Stimulated activated naive B cell treated with anti-CD40 and anti-IgM and Interleukin-4, amounts not matched to agents 10 μg/mL and 1 μg/mL and 100 μg/mL, for 72 hours (primary cell): ENCODE data around the gene PPP4R4.

ENCODE experiments used
- ATAC-seq, 2 donors: fragments of 150-1000 bp; cut with Tn5 transposase; replicated peaks; 2 replicates each; pipeline ENCODE4 v1.10.0; 2021; ENCODE audit warnings: moderate library complexity in 1 of 2
- DNase-seq: peaks from one replicate; pipeline ENCODE4 v3.0.0; 2021
- H3K27ac Mint-ChIP-seq: one replicate; pipeline ENCODE4 v1.8.0; 2022; ENCODE audit warnings: mild to moderate bottlenecking, mixed read lengths
- H3K27me3 Mint-ChIP-seq, 2 donors: one replicate each; pipeline ENCODE4 v1.8.0; 2022; ENCODE audit warnings: mixed read lengths in 2 of 2
- H3K36me3 Mint-ChIP-seq, 2 donors: one replicate each; pipeline ENCODE4 v1.8.0; 2022; ENCODE audit warnings: mixed read lengths in 2 of 2, mild to moderate bottlenecking in 1 of 2
- H3K4me1 Mint-ChIP-seq, 2 donors: one replicate each; pipeline ENCODE4 v1.8.0; 2022; ENCODE audit warnings: mixed read lengths in 2 of 2, mild to moderate bottlenecking in 1 of 2
- H3K4me3 Mint-ChIP-seq, 2 donors: one replicate each; pipeline ENCODE4 v1.8.0; 2022; ENCODE audit warnings: mild to moderate bottlenecking in 2 of 2, mixed read lengths in 2 of 2, moderate library complexity in 1 of 2
- H3K9me3 Mint-ChIP-seq, 2 donors: one replicate each; pipeline ENCODE4 v1.8.0; 2022; ENCODE audit warnings: mixed read lengths in 2 of 2, mild to moderate bottlenecking in 1 of 2

PPP4R4 gene

DNA sequence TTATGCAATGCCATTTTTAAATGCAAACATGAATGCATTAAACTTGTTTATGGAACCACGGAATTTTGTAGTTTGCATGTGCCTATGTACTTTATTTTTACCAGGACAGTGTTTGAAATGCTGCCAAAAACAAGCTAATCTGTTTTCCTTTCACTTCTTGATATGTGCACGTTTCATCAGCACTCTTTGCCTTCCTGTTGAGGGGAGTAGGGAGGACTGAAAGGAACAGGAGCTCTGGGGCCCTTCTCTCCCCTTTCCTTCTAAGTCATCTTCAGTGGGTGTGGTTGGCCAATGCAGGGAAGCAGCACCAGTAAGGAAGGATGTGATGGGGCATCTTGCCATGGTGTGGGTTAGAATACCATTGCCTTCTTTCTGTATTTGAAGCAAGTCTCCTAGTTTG lies 12.1 kb upstream of the PPP4R4 start:
- DNase-seq: no peak
- H3K27ac Mint-ChIP-seq: no peak overlapping the region
- H3K4me3 Mint-ChIP-seq: no peak overlapping the region
- H3K27me3 Mint-ChIP-seq: peaks cover 20 to 29% of the 10 kb centered on the region in 2 donors
- H3K4me1 Mint-ChIP-seq: no peaks in the 10 kb centered on the region
- no peaks in the 10 kb centered on the region for H3K9me3 Mint-ChIP-seq
- no peak for ATAC-seq
- H3K36me3 Mint-ChIP-seq: no peaks in the 10 kb centered on the region

DNA sequence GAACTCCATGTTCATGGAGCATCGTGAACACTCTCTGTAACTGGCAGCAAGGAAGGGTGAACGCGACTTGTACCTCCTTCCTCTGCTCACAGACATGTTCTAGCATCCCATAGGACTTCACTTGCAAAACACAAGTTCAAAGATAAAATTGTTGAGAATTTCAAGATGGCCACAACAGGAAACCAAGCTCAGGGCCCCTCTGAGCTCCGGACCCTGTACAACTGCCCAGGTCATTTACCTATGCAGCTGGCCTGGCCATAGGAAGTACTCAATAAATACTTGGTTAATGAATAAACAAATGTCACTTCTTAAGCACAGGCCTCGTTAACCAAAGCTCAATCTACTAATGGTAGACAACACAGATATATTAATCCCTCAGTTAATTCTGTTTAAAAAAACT lies 11.7 kb upstream of the PPP4R4 start:
- Mint-ChIP-seq H3K4me3 (no peak overlapping the region), H3K9me3 (no peaks in the 10 kb centered on the region), H3K36me3 (no peaks in the 10 kb centered on the region), H3K27ac (no peak overlapping the region), H3K4me1 (no peaks in the 10 kb centered on the region), H3K27me3 (peaks cover 18 to 30% of the 10 kb centered on the region in 2 donors)
- DNase-seq: no peak
- no peak for ATAC-seq

DNA sequence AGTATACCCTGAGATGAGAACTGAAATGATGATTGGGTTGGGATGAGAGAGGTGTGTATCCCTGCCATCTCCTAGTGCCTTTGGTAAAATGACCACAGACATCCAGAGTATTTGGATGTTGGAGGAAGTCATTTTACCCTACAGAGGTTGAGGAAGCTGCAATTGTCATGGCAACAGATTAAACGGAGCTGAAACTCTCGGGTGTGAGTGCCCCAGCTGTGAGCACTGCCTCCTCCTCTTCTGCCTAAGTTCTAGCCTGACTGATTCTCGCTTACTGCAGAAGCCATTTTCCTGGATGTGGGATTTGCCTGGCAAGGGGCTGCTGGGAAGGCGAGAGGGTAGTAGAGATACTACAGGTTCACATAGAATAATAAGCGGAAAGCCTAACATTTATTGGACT lies 10.3 kb upstream of the PPP4R4 start:
- Mint-ChIP-seq H3K4me1 (no peaks in the 10 kb centered on the region), H3K27me3 (peaks cover 14 to 30% of the 10 kb centered on the region in 2 donors), H3K4me3 (no peak overlapping the region), H3K36me3 (no peaks in the 10 kb centered on the region), H3K9me3 (no peaks in the 10 kb centered on the region), H3K27ac (no peak overlapping the region)
- no peak for DNase-seq
- no peak for ATAC-seq

DNA sequence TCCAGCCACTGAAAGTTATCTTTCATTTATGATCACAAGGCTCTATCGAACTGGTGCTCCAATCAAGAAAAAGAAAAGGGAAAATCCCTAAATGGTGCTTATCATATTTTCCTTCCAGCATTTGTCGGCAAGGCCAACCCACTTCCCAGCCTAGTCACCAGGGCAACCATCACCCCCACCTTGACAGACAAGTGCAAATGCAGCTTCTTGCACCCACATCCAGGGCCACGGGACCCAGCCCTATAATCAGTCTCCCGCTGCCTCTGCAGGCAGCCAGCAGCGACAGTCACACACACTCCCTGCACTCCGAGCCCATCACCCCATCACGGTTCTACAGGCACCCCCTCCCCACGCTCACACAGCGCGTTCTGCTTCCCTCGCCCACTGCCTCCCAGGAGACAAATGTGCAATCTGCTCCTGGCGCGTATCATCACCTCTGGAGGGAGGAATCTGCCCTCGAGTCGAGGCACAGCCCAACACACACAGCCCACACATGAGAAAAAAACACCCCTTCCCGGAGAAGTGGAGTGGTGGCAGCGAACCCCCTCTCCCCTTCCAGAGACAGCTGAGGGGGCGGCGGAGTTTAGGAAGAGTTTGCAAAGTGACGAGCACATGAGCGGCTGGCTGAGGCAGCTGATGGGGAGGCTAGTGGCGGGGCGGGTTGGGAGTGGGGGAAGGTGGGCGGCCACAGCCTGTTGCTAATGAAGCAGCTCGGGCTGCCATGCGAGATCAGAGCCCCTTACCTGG lies 9.3 kb upstream of the PPP4R4 start:
- Mint-ChIP-seq H3K27ac (no peak overlapping the region), H3K36me3 (no peaks in the 10 kb centered on the region), H3K4me1 (no peaks in the 10 kb centered on the region), H3K27me3 (peaks cover 14 to 26% of the 10 kb centered on the region in 2 donors), H3K4me3 (no peak overlapping the region), H3K9me3 (no peaks in the 10 kb centered on the region)
- DNase-seq (no peak), ATAC-seq (no peak)

DNA sequence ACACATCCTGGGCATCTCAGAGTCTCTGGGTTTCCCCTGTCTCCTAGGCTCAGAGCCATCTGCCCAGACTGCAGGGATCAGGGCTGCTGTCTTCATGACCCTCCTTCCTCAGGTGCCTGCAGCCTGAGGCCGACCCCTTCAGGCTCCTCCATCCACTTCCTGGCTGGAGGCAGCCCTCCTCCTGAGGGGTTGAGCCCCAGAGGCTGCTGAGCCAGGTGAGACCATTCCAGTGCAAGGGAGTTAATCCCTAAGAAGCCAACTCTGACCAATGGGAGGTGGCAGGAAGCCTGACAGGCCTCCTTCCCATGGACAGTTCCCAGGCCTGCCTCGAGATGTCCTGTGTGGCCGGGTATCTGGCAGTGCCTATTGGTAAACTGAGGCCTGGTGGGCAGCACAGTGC lies 8.4 kb upstream of the PPP4R4 start:
- H3K27ac Mint-ChIP-seq: no peak overlapping the region
- no peaks in the 10 kb centered on the region for H3K4me1 Mint-ChIP-seq

DNA sequence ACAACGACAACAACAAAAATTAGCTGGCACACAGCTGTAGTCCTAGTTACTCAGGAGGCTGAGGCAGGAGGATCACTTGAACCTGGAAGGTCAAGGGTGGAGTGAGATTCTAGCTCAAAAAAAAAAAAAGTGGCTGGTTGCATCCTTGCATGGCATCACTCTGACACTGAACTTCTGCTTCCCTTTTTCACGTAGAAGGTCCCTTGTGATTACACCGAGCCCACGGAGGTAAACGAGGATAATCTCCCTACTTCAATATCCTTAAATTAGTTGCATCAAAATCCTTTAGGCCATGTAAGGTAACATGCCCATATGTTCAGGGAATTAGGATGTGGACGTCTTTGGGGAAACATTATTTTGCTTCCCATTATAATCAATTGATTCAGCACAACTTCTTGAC lies 4.0 kb upstream of the PPP4R4 start:
- no peak overlapping the region for H3K27ac Mint-ChIP-seq
- peaks cover 5 to 12% of the 10 kb centered on the region in 2 donors for H3K4me1 Mint-ChIP-seq
- no peak for ATAC-seq
- no peaks in the 10 kb centered on the region for H3K36me3 Mint-ChIP-seq
- H3K27me3 Mint-ChIP-seq: peaks cover 35 to 39% of the 10 kb centered on the region in 2 donors
- H3K9me3 Mint-ChIP-seq: no peaks in the 10 kb centered on the region
- DNase-seq: no peak
- no peak overlapping the region for H3K4me3 Mint-ChIP-seq

More for the DNA sequence above, 8.4 kb upstream of the PPP4R4 start:
- DNase-seq: no peak
- ATAC-seq: no peak
- no peak overlapping the region for H3K4me3 Mint-ChIP-seq
- H3K27me3 Mint-ChIP-seq: peaks cover 14 to 29% of the 10 kb centered on the region in 2 donors
- H3K36me3 Mint-ChIP-seq: no peaks in the 10 kb centered on the region
- H3K9me3 Mint-ChIP-seq: no peaks in the 10 kb centered on the region

DNA sequence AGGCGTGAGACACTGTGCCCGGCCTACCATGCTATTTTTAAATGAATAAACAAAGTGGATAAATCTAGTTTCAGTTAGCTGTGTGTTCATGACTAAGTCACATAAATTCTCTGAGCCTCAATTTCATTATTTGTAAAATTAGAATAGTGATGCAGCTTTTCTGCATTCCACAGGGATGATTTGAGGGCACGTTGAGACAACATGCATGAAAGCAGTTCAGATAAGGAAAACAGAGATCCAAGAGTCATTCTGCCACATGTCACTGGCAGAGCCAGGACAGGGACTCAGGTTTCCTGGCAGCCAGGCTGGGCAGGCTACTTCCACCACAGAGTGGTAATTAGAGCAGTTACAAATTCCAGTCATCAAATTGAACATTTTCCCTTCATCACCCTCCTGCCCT lies 2.9 kb upstream of the PPP4R4 start:
- Mint-ChIP-seq H3K36me3 (no peaks in the 10 kb centered on the region), H3K4me1 (peaks cover 9 to 19% of the 10 kb centered on the region in 2 donors), H3K27ac (no peak overlapping the region), H3K9me3 (no peaks in the 10 kb centered on the region), H3K27me3 (peaks cover 41 to 48% of the 10 kb centered on the region in 2 donors), H3K4me3 (no peak overlapping the region)
- ATAC-seq (no peak), DNase-seq (no peak)

DNA sequence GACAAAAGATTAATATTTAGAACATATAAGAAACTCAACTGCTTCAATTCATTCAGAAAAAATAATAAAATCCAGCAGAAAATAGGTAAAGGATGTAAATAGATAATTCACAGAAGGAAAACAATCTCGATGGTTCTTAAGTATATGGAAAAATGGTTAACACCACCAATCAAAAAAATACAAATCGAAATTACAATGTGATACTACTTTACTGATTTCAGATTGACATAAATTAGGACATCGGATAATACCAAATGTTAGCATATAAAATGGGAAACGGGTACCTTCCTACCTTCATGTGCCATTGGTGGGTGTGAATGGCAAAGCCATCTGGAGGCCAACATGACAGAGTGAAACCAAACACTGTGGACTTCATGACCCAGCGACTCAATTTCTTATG lies 1.6 kb upstream of the PPP4R4 start:
- Mint-ChIP-seq H3K9me3 (no peaks in the 10 kb centered on the region), H3K27me3 (peaks cover 43 to 46% of the 10 kb centered on the region in 2 donors), H3K36me3 (no peaks in the 10 kb centered on the region), H3K4me1 (peaks cover 9 to 19% of the 10 kb centered on the region in 2 donors), H3K4me3 (no peak overlapping the region), H3K27ac (no peak overlapping the region)
- no peak for DNase-seq
- no peak for ATAC-seq

DNA sequence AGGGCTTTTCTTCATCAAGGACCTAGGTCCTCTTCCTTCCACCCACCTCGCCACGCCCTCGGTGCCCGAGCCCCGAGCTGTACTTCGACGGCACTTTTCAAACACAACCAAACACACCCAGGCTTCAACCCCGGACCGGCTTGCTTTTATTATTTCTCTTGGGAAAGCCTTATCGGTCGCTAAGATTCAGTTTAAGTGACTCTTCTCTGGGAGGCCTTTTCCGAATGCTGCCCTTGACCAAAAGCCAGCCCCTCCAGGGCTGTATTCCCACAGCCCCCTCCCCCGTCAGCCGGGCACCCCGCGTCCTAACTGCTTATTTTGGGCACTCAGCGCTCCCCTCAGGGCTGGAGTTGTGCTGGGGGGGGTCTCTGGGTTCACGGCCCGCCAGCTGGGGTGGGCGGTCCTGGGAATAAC lies 644 bp upstream of the PPP4R4 start:
- DNase-seq: no peak

DNA sequence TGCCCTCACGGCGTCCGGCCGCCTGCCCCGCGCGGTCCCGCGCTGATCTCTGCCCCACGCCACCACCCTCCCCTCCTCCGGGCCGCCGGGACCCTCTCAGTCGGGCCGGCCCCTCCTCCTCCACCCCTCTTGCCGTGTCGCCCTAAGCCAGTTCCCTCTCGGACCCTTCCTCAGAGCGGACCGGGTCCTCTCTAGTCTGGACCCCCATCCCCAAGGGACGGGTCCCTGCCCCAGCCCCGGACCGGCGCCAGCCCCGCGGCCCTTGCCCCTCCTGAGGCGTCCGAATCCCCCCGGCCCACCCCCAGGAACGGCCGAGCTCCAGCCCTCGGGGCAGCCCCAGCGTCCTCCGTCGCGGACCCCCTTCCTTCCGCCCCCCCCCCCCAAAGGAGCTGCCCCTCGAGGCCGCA lies 485 bp downstream of the PPP4R4 start:
- Mint-ChIP-seq H3K27me3 (peaks cover 55 to 56% of the 10 kb centered on the region in 2 donors), H3K27ac (no peak overlapping the region), H3K4me3 (peak overlapping the region; percentile 64 to 81), H3K9me3 (no peaks in the 10 kb centered on the region), H3K4me1 (peaks cover 9 to 19% of the 10 kb centered on the region in 2 donors), H3K36me3 (no peaks in the 10 kb centered on the region)
- ATAC-seq (no peak), DNase-seq (no peak)

More for the DNA sequence above, 644 bp upstream of the PPP4R4 start:
- Mint-ChIP-seq H3K4me1 (peaks cover 9 to 19% of the 10 kb centered on the region in 2 donors), H3K27me3 (peaks cover 46 to 48% of the 10 kb centered on the region in 2 donors), H3K36me3 (no peaks in the 10 kb centered on the region), H3K27ac (no peak overlapping the region), H3K4me3 (peak overlapping the region; percentile 73 to 81), H3K9me3 (no peaks in the 10 kb centered on the region)
- no peak for ATAC-seq

DNA sequence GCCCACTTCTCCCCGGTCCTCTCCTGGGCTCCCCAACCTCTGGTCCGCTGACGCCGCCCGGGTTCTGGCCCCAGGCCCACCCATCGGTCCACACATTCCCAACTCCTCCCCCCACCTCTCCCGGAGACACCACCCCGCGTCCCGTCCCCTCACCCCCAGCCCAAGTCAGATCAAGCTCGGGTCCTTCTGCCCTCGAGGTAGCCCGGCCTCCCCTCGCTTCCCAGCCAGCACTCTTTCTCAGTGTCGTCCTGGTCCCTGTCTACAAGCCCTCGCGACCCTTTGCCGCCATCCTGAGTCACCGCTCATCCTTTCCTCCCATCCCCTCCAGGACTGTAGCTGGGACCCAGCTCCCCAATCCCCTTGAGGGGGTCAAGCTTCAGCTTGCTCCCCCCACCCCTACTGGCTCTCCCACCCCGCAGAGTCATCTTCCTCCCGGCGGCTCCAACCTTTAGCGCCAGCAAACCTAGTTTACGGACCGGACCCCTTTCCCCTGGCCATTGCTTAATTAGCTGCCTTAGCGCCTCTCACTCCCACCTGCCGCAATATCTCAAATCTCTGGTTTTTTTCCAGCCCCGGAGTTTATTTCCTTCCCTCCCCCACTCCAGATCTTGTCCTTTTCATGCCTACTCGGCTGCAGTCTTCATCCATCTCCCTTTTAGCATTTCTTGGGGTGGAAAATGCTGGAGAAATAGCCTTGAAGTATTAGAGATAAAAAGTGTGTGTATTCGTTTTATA lies 1.1 kb downstream of the PPP4R4 start:
- peak overlapping the region; percentile 82 for H3K27ac Mint-ChIP-seq
- no peak for DNase-seq
- no peak for ATAC-seq
- peaks cover 9 to 20% of the 10 kb centered on the region in 2 donors for H3K4me1 Mint-ChIP-seq
- H3K27me3 Mint-ChIP-seq: peaks cover 55% of the 10 kb centered on the region in 2 donors
- H3K36me3 Mint-ChIP-seq: no peaks in the 10 kb centered on the region
- H3K9me3 Mint-ChIP-seq: no peaks in the 10 kb centered on the region
- peak overlapping the region; percentile 80 to 81 for H3K4me3 Mint-ChIP-seq

DNA sequence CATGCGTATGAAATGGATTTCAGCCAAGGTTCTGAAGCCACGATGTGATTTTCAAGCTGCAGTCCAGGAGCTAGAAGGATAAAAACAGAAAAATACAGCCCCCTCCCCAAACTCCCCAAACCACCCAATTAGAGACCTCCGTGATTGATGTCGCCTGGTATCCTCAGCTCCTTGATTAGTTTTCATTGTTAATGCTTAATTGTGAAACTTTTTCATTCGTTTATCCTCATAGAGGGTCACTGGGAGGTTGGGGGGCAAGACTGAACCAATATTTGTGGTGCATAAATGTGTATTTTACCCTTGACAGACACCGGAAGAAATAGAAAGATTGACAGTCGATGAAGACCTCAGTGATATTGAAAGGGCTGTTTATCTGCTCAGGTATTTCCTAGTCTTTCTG lies 1.6 kb downstream of the PPP4R4 start:
- Mint-ChIP-seq H3K4me3 (peak overlapping the region; percentile 80 to 81), H3K27me3 (peaks cover 55 to 58% of the 10 kb centered on the region in 2 donors), H3K4me1 (peaks cover 10 to 26% of the 10 kb centered on the region in 2 donors), H3K9me3 (no peaks in the 10 kb centered on the region), H3K36me3 (no peaks in the 10 kb centered on the region), H3K27ac (no peak overlapping the region)
- no peak for DNase-seq
- ATAC-seq: no peak

DNA sequence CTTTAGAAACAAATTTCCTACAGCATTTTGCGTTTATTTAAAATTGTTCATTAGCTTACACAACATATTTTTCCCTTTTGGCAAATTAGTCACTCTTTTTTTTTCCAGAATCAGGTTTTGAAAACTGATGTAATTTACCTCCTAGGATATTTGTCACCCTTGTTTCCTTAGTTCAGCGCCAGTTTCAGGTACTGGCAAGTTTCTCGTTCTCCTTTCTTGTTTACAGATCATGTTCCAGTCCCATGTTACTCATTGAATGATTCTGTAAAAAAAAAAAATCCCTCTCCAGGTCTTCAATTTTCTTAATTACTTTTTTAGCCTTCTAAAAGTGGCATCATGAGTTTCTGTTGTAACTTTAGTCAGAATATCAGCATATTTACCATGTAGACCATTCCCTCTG lies 2.7 kb downstream of the PPP4R4 start:
- no peaks in the 10 kb centered on the region for H3K9me3 Mint-ChIP-seq
- no peak overlapping the region for H3K27ac Mint-ChIP-seq

DNA sequence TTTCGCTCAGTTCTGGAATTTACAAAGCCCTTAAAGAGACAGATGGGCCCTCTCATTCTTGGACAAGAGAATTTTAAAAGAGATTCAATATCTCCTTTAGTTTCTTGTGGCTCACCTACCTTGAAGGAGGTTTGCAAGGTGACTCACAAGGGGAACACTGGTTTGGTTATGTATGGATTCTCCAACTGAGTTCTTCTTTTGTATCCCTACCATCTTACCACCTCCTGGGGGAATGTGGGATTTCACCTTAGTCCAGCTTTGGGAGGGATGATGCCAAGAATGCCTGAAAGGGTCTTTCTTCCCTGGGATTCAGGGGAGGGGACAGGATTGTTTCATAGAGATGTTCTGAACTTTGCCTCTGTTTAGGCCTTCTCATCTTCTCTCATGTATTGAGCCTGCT lies 3.7 kb downstream of the PPP4R4 start:
- peaks cover 44 to 52% of the 10 kb centered on the region in 2 donors for H3K27me3 Mint-ChIP-seq
- no peaks in the 10 kb centered on the region for H3K9me3 Mint-ChIP-seq
- no peak overlapping the region for H3K27ac Mint-ChIP-seq
- H3K4me3 Mint-ChIP-seq: no peak overlapping the region
- H3K36me3 Mint-ChIP-seq: no peaks in the 10 kb centered on the region
- H3K4me1 Mint-ChIP-seq: peaks cover 13 to 32% of the 10 kb centered on the region in 2 donors
- no peak for ATAC-seq
- no peak for DNase-seq

More for the DNA sequence above, 2.7 kb downstream of the PPP4R4 start:
- H3K36me3 Mint-ChIP-seq: no peaks in the 10 kb centered on the region
- peaks cover 13 to 32% of the 10 kb centered on the region in 2 donors for H3K4me1 Mint-ChIP-seq
- DNase-seq (no peak), ATAC-seq (no peak)
- H3K4me3 Mint-ChIP-seq: no peak overlapping the region
- peaks cover 49 to 57% of the 10 kb centered on the region in 2 donors for H3K27me3 Mint-ChIP-seq

DNA sequence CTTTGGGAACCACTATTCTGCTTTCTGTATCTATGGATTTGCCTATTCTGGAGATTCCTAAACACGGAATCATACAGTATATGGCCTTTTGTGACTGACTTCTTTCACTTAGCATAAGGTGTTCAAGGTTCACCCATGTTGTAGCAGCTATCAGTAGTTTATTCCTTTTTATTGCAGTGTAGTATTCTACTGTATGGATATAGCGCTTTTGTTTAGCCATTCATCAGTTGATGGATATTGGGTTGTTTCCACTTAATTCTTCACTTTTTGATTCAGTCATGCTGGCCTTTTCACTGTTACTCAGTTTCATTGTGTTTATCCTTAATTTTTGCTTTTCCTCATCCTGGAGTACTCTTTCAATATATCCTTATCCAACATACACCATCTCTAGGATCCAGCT lies 5.1 kb downstream of the PPP4R4 start:
- H3K27me3 Mint-ChIP-seq: peaks cover 39 to 45% of the 10 kb centered on the region in 2 donors
- H3K9me3 Mint-ChIP-seq: no peaks in the 10 kb centered on the region
- DNase-seq (no peak), ATAC-seq (no peak)
- no peaks in the 10 kb centered on the region for H3K36me3 Mint-ChIP-seq
- no peak overlapping the region for H3K4me3 Mint-ChIP-seq
- H3K27ac Mint-ChIP-seq: no peak overlapping the region
- peaks cover 11 to 23% of the 10 kb centered on the region in 2 donors for H3K4me1 Mint-ChIP-seq
